ENCODE data around the gene LYSMD1.

GRCh38 chr1:151176514-151177045 is 10.9 kb upstream of the LYSMD1 start:
- TF ChIP-seq CTCF (IDR thresholded peaks at IDR 0.05; ENCODE audit: borderline replicate concordance, extremely low read depth, low read length, poor library complexity, severe bottlenecking) (no peak), EZH2 (IDR thresholded peaks at IDR 0.05; ENCODE audit: borderline replicate concordance, low read depth, low read length, severe bottlenecking) (no peak)

Measured in DND-41 (cell line).